GM11168 (cell line): ENCODE data around the gene MNAT1.
"Not testable (repeated sequence)": the region's sequence is repeated elsewhere in the genome, so short reads cannot be mapped to it uniquely, and the experiment has no call there.

Source experiments
- in situ Hi-C: fragments of 300-500 bp; cut with MboI; formaldehyde crosslinking; loops from one replicate; pipeline ENCODE4 v1.12.0; 2022; ENCODE audit warnings: low sequenced_read_pairs; ENCODE audit not compliant: unreplicated experiment

MNAT1 gene

GRCh38 chr14:60734465-60735242 is at the start of gene MNAT1:
Gene MNAT1, plus strand, starts transcription at chr14:60734761. Its CDS starts 102 bp downstream, at chr14:60734863.
- in situ Hi-C loops, result no loop called here

GRCh38 chr14:60686865-60687264 is 47.7 kb upstream of the MNAT1 start:
- in situ Hi-C loops, result no loop called here

- in situ Hi-C loops, result no loop called here
These were observed 43.0 kb upstream of the MNAT1 start for GRCh38 chr14:60691383-60692113.

GRCh38 chr14:60695327-60695726 is 39.2 kb upstream of the MNAT1 start:
- in situ Hi-C loops, result no loop called here

GRCh38 chr14:60700598-60700997 is 34.0 kb upstream of the MNAT1 start:
- in situ Hi-C loops, result no loop called here

- in situ Hi-C loops, result no loop called here
These were observed 29.5 kb upstream of the MNAT1 start for GRCh38 chr14:60705100-60705499.

- in situ Hi-C loops, result no loop called here
These were observed 26.7 kb upstream of the MNAT1 start for GRCh38 chr14:60707858-60708257.

- in situ Hi-C loops, result no loop called here
These were observed 24.1 kb upstream of the MNAT1 start for GRCh38 chr14:60710494-60710893.

- in situ Hi-C loops, result no loop called here
These were observed 21.0 kb upstream of the MNAT1 start for GRCh38 chr14:60713513-60713912.

- in situ Hi-C loops, result no loop called here
These were observed 14.2 kb upstream of the MNAT1 start for GRCh38 chr14:60720391-60720790.

- in situ Hi-C loops, result no loop called here
These were observed 13.6 kb upstream of the MNAT1 start for GRCh38 chr14:60720962-60721325.

GRCh38 chr14:60721326-60722106 is 13.0 kb upstream of the MNAT1 start:
- in situ Hi-C loops, result no loop called here

- in situ Hi-C loops, result no loop called here
These were observed 12.5 kb upstream of the MNAT1 start for GRCh38 chr14:60722107-60722356.

- in situ Hi-C loops, result no loop called here
These were observed 12.0 kb upstream of the MNAT1 start for GRCh38 chr14:60722357-60723115.

- in situ Hi-C loops, result no loop called here
These were observed 11.2 kb upstream of the MNAT1 start for GRCh38 chr14:60723116-60723906.

- in situ Hi-C loops, result no loop called here
These were observed 10.5 kb upstream of the MNAT1 start, which contains the start of gene SIX4 for GRCh38 chr14:60723907-60724618. Gene SIX4, minus strand, starts transcription at chr14:60724351. Its CDS starts 277 bp downstream, at chr14:60724074.

- in situ Hi-C loops, result not testable (repeated sequence)
These were observed 3.3 kb upstream of the MNAT1 start for GRCh38 chr14:60731291-60731690.

- in situ Hi-C loops, result no loop called here
These were observed 1.6 kb upstream of the MNAT1 start for GRCh38 chr14:60732840-60733483.

- in situ Hi-C loops, result no loop called here
These were observed 855 bp downstream of the MNAT1 start for GRCh38 chr14:60735416-60735815.
